Peyer's patch (tissue), 4 donors: ENCODE data around the gene GLP2R.

Experiments used
- CTCF ChIP-seq, 6 experiments: fragments of 450-650 bp in 4 of 6; fragments of 200-600 bp in 2 of 6; sonication (generic) in 1 of 6; IDR thresholded peaks; one replicate each; pipeline ENCODE4 v1.5.1; 2017 to 2019; ENCODE audit warnings: antibody characterized with exemption in 6 of 6, mild to moderate bottlenecking in 3 of 6, moderate library complexity in 1 of 6
- POLR2A ChIP-seq, 2 donors: fragments of 450-650 bp; IDR thresholded peaks; one replicate each; pipeline ENCODE4 v1.5.1; 2017; ENCODE audit warnings: antibody characterized with exemption in 2 of 2, mild to moderate bottlenecking in 2 of 2, moderate library complexity in 2 of 2

GRCh38 chr17:9906616-9907015 lies 80.9 kb downstream of the GLP2R start:
- TF ChIP-seq CTCF (IDR thresholded peaks at IDR 0.05): no peak
- no peak for TF ChIP-seq POLR2A (IDR thresholded peaks at IDR 0.05)
